Metanephros (tissue), 1 donor: ENCODE data around the gene CACNA2D3. TPM values are rescaled to one million over a fixed set of nuclear protein-coding genes. Genes with fewer than 3 reads are reported as not detected.

Experiments used
- total RNA-seq: library from RNA; depleted of rRNA; stranded (reverse); fragments of >200 nt; gene quantifications from one replicate; pipeline ENCODE4 v1.2.3, GENCODE V29; 2014

CACNA2D3 gene
- total RNA-seq, result 3.6 TPM

DNA sequence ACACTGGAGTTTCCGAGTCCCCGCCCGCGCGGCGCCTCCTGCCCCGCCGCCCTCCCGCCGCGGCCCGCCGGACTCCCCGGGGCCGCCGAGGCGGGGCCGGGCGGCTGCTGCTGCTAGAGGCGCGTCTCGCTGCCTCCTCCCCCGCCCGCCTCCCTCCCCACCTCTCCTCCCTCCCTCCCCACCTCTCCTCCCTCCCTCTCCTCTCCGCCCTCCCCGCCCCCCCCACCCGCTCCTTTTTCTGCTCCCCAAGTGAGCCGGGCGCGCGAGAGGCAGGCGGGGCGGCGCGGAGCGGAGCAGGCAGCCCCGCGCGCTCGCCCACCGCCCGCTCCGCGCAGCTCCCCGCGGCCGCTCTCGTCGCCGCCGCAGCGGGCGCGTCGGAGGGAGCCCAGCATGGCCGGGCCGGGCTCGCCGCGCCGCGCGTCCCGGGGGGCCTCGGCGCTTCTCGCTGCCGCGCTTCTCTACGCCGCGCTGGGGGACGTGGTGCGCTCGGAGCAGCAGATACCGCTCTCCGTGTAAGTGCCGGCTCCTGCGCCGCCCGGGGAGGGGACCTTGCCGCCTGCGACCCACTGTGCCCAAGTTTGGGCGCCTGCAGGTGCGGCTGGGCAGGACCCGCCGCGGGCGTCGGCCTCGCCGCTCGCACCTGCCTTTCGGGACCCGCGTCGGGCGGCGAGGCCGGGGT lies at the start of gene CACNA2D3:
CACNA2D3 (plus strand) TSS at position 229 of the 679 bp plus-strand sequence.

GRCh38 chr3:54928046-54928770 lies 805.9 kb downstream of the CACNA2D3 start, which contains the start of gene LRTM1:
Gene LRTM1, minus strand, starts transcription at chr3:54928059. Its CDS starts 148 bp downstream, at chr3:54927911.

Other genes starting within 250 kb of the CACNA2D3 start
- 37.5 TPM for gene ACTR8, start 240.4 kb upstream of the CACNA2D3 start, total RNA-seq
- gene SELENOK, start 230.7 kb upstream of the CACNA2D3 start, total RNA-seq, result 27.4 TPM